Activated CD4-positive, alpha-beta memory T cell treated with anti-CD3 and anti-CD28 coated beads, Interleukin-2, amount 10 ng/mL, durations not matched to agents 7 days and 5 days (primary cell): Measurements from ENCODE around the gene CDH4. TPM values are rescaled to one million over a fixed set of nuclear protein-coding genes. Genes with fewer than 3 reads are reported as not detected.

Experiments
- CTCF ChIA-PET: fragments of 350-600 bp; sonication (Branson Sonifier 250); formaldehyde crosslinking; loops from one replicate; lab custom pipeline; 2021; ENCODE audit warnings: antibody characterized with exemption, inconsistent platforms; lab: Charles Lee
- POLR2A ChIA-PET: fragments of 350-600 bp; sonication (Branson Sonifier 250); formaldehyde crosslinking; loops from one replicate; lab custom pipeline; 2021; ENCODE audit warnings: antibody characterized with exemption; lab: Charles Lee
- DNase-seq: peaks from one replicate; pipeline ENCODE4 v3.0.0-alpha.2; 2020
- H3K27ac Mint-ChIP-seq: one replicate; pipeline ENCODE4 v1.8.0; 2021; ENCODE audit warnings: mild to moderate bottlenecking, mixed read lengths
- H3K27me3 Mint-ChIP-seq: one replicate; pipeline ENCODE4 v1.8.0; 2021; ENCODE audit warnings: mixed read lengths
- H3K36me3 Mint-ChIP-seq: one replicate; pipeline ENCODE4 v1.8.0; 2021; ENCODE audit warnings: low read depth, mixed read lengths
- H3K4me1 Mint-ChIP-seq: one replicate; pipeline ENCODE4 v1.8.0; 2021; ENCODE audit warnings: mixed read lengths
- H3K4me3 Mint-ChIP-seq: one replicate; pipeline ENCODE4 v1.8.0; 2021; ENCODE audit warnings: mild to moderate bottlenecking, mixed read lengths
- H3K9me3 Mint-ChIP-seq: one replicate; pipeline ENCODE4 v1.8.0; 2021; ENCODE audit warnings: mixed read lengths
- total RNA-seq, 2 experiments: library from RNA; stranded (reverse); gene quantifications; one replicate each; pipeline ENCODE4 v1.2.3, GENCODE V29; 2021

The CDH4 gene
- total RNA-seq, 2 experiments from 2014 or later = 0.15 to 0.20 TPM

DNA sequence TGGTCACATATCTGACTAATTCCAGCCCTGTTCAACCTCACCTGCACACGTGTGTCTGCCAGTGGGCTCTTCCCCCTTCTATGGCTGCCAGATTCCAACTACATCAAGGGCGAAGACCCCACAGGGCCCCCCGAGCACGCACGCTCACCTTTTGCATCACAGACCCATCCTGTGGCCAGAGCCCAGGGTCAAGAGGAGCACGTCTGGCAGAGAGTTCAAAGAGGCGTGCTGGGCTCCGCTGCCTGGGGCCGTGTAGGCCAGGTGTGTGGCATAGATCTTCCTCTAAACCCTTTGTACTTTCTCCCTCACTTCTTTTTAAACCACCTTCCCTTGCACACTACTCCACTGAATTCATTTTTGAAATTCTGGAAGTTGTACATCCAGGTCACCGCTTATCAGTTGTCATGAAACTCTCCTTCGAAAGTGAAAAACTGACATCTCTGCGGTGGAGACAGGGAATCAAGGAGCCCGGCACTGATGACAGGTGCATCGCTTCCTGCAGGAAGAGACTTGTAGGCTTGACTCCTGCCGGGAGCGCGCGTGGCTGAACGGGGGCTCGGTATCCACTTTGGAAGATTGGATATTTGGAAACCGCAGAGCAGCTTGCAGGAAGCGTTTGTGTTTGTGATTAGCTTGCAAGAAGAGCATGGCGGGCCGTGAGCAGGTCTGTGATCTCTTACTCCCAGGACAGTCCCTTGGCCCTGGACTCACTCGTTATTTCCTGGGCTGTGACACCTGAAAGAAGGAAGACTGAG, 397.2 kb downstream of the CDH4 start:
- H3K36me3 Mint-ChIP-seq = no peaks in the 10 kb centered on the region
- H3K4me1 Mint-ChIP-seq = no peaks in the 10 kb centered on the region
- H3K27me3 Mint-ChIP-seq = no peaks in the 10 kb centered on the region
- H3K4me3 Mint-ChIP-seq = no peak overlapping the region
- no peak overlapping the region for H3K27ac Mint-ChIP-seq
- ChIA-PET POLR2A (no interaction called here), CTCF (no interaction called here)
- H3K9me3 Mint-ChIP-seq = no peaks in the 10 kb centered on the region
- DNase-seq = no peak

DNA sequence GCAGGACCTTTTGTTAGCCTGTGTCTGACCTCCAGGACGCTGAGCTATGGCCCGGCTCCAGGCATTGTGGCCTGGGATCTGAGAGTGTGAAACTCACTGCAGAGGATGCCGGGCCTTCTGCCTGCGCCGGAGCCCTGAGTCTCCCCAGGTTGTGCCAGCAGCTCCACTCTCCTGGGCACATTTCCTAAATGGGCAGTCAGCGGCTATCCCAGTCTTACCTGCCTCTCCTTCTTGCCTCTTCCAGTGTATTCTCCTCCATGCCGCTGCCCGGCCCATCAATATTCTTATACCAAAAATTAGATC, 397.8 kb downstream of the CDH4 start:
- H3K4me3 Mint-ChIP-seq = no peak overlapping the region
- no peaks in the 10 kb centered on the region for H3K4me1 Mint-ChIP-seq
- POLR2A ChIA-PET = no interaction called here
- H3K36me3 Mint-ChIP-seq = no peaks in the 10 kb centered on the region
- H3K27me3 Mint-ChIP-seq = no peaks in the 10 kb centered on the region
- H3K27ac Mint-ChIP-seq = no peak overlapping the region
- DNase-seq = no peak
- CTCF ChIA-PET = no interaction called here
- no peaks in the 10 kb centered on the region for H3K9me3 Mint-ChIP-seq

DNA sequence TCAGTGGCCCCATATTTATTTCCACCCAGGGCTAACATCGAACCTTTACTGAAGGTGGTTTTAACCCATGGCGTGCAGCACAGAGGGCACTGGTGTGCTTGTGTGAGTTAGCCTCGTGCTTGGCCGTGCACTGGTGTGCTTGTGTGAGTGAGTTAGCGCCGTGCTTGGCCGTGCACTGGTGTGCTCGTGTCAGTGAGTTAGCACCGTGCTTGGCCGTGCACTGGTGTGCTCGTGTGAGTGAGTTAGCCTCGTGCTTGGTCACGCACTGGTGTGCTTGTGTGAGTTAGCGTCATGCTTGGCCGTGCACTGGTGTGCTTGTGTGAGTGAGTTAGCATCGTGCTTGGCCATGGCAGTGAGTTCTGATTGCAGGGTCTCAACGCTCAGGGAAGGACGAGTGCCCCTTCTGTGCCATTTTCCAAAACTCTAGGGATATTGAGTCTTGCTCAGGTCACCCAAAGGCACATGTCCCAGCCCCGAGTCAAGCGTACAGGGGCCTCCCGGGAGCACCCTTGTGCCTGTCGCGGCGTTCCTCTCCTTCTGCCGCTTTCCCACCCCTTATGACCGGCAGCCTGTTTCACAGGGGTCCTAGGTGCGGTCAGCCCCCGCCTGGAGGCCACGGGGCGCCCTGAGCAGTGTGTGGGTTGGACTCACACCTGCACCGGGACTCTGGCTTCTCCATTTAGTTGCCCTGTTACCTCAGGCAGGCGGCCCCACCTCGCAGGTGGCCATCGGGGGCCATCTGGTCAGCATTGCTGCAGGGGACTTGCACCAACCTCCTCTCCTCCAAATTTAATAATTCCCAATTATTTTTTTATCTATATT, 399.1 kb downstream of the CDH4 start:
- no peaks in the 10 kb centered on the region for H3K9me3 Mint-ChIP-seq
- H3K27ac Mint-ChIP-seq = no peak overlapping the region
- CTCF ChIA-PET = no interaction called here
- H3K4me1 Mint-ChIP-seq = no peaks in the 10 kb centered on the region
- DNase-seq = no peak
- no peaks in the 10 kb centered on the region for H3K27me3 Mint-ChIP-seq
- POLR2A ChIA-PET = no interaction called here
- no peaks in the 10 kb centered on the region for H3K36me3 Mint-ChIP-seq
- H3K4me3 Mint-ChIP-seq = no peak overlapping the region

DNA sequence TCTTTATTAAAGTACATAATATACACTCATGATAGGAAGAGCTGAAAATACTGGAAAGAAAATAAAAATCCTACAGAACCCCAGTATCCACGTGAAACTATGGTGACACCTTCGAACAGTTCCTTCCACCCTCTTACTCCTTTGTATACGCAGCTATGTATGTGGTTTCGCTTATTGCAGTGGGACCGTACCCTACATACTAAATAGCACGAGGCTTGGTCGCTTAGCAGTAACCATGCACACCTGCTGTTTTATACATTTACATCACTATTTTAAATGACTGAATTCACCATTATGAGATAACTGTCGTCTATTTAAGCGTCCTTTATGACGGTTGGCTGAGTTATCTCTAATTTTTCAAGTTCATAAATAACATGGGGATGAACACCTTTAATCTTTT, 400.1 kb downstream of the CDH4 start:
- Mint-ChIP-seq H3K9me3 (no peaks in the 10 kb centered on the region), H3K27ac (no peak overlapping the region), H3K36me3 (no peaks in the 10 kb centered on the region), H3K4me3 (no peak overlapping the region), H3K27me3 (no peaks in the 10 kb centered on the region), H3K4me1 (no peaks in the 10 kb centered on the region)
- ChIA-PET CTCF (no interaction called here), POLR2A (no interaction called here)
- DNase-seq = no peak

DNA sequence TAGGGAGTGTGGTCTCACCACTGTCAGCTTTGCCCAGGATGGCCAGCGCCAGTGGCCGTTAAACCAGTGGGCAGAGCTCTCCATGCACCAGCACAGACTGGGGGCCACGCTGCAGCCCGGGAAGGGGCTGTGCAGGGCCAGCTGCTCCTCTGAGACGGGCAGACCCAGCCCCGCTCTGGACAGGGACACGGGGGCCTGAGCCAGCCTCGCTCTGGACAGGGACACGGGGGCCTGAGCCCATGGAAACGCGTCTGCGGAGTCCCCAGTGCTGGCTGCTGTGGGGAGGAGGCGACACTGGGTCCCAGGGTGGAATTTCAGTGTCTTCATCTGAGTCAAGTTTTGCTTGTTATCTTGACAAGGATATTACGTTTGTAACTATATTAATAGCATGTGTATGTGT, 402.7 kb downstream of the CDH4 start:
- no peaks in the 10 kb centered on the region for H3K27me3 Mint-ChIP-seq
- no peak for DNase-seq
- H3K36me3 Mint-ChIP-seq = no peaks in the 10 kb centered on the region
- H3K9me3 Mint-ChIP-seq = no peaks in the 10 kb centered on the region
- no peak overlapping the region for H3K27ac Mint-ChIP-seq
- POLR2A ChIA-PET = no interaction called here
- no peak overlapping the region for H3K4me3 Mint-ChIP-seq
- H3K4me1 Mint-ChIP-seq = no peaks in the 10 kb centered on the region
- CTCF ChIA-PET = no interaction called here

DNA sequence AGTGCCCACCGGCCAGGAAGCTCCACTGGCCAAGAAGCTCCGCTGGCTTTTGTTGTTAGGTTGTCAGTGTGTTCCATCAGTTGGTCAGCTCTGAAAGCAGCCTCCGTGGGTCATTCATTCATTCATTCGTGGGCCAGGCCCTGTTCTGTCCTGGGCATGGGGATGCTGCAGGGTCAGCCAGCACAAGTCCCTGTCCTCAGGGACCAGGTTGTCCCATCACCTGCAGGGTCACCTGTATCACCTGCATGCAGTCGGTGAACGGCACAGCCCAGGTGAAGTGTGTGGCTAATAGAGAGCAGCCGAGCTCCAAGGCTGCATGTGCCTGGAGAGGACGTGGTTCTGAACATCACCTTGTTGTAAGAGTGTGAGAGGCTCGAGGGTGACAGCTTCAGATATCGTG, 403.5 kb downstream of the CDH4 start:
- ChIA-PET CTCF (no interaction called here), POLR2A (no interaction called here)
- H3K27ac Mint-ChIP-seq = no peak overlapping the region
- H3K27me3 Mint-ChIP-seq = no peaks in the 10 kb centered on the region
- H3K4me3 Mint-ChIP-seq = no peak overlapping the region
- H3K4me1 Mint-ChIP-seq = no peaks in the 10 kb centered on the region
- H3K36me3 Mint-ChIP-seq = no peaks in the 10 kb centered on the region
- H3K9me3 Mint-ChIP-seq = no peaks in the 10 kb centered on the region
- no peak for DNase-seq

DNA sequence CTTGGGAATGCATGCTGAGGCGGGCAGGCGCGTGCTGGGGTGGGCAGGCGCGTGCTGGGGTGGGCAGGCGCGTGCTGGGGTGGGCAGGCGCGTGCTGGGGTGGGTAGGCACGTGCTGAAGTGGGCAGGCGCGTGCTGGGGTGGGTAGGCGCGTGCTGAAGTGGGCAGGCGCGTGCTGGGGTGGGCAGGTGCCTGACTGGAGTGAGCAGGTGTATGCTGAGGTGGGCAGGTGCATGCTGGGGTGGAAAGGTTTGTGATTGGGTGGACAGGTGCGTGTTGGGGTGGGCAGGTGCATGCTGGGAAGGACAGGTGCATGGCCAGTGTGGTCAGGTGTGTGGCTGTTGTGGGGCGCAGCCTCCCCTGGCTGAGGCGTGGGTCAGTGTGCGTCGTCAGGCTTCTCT, 404.1 kb downstream of the CDH4 start:
- Mint-ChIP-seq H3K4me3 (no peak overlapping the region), H3K36me3 (no peaks in the 10 kb centered on the region), H3K27me3 (no peaks in the 10 kb centered on the region), H3K4me1 (no peaks in the 10 kb centered on the region), H3K9me3 (no peaks in the 10 kb centered on the region), H3K27ac (no peak overlapping the region)
- POLR2A ChIA-PET = no interaction called here
- no peak for DNase-seq
- CTCF ChIA-PET = no interaction called here

DNA sequence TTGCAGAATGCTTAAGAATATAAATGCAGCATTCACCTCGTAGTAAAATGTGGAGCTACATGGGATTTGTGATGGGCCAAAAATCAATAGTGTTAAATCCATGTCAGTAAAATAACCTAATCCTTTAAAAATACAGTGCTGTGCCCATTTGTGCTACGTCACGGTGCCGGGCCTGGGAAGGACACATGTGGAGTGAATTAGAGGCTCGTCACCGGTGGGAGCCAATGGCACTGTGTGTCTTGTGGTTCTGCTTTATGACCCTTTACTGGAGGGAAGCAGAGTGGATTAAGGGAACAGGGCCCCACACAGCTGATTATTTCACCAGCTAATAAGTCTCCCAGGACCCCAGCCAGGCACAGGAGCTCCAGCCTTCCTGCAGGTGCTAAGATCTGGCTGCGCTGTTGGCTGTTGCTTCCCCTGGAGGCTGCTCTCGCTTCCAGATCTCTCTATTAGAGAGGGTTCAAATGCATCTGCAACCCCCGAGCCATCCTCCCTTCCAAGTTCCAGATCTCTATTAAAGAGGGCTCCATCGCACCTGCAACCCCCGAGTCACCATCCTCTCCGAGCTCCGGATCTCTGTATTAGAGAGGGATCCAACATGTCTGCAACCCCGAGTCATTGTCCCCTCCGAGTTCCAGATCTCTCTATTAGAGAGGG, 405.8 kb downstream of the CDH4 start:
- H3K27ac Mint-ChIP-seq = no peak overlapping the region
- no peaks in the 10 kb centered on the region for H3K9me3 Mint-ChIP-seq
- no peaks in the 10 kb centered on the region for H3K27me3 Mint-ChIP-seq
- no peak overlapping the region for H3K4me3 Mint-ChIP-seq
- POLR2A ChIA-PET = no interaction called here
- no peaks in the 10 kb centered on the region for H3K36me3 Mint-ChIP-seq
- H3K4me1 Mint-ChIP-seq = no peaks in the 10 kb centered on the region
- CTCF ChIA-PET = no interaction called here
- DNase-seq = no peak

DNA sequence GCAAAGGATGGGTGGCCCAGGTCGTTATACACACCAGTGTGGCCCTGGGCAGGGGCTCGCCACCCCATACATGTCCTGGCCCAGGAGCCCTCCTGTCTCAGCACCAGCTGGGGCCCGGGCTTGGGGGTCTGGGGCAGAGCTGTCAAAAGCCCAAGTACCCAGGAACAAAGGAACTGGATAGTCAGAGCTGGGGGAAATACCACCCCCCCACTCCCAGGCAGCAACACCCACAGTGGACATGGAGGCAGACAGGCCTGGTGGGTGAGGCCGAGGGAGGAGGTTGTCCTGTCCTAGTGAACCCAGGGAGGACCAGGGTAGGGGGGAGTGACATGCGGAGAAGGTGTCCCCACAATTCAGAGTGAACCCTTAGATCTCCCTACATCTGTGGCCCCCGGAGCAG, 406.5 kb downstream of the CDH4 start:
- ChIA-PET POLR2A (no interaction called here), CTCF (no interaction called here)
- Mint-ChIP-seq H3K4me1 (no peaks in the 10 kb centered on the region), H3K27ac (no peak overlapping the region), H3K4me3 (no peak overlapping the region), H3K27me3 (no peaks in the 10 kb centered on the region), H3K9me3 (no peaks in the 10 kb centered on the region), H3K36me3 (no peaks in the 10 kb centered on the region)
- DNase-seq = no peak

DNA sequence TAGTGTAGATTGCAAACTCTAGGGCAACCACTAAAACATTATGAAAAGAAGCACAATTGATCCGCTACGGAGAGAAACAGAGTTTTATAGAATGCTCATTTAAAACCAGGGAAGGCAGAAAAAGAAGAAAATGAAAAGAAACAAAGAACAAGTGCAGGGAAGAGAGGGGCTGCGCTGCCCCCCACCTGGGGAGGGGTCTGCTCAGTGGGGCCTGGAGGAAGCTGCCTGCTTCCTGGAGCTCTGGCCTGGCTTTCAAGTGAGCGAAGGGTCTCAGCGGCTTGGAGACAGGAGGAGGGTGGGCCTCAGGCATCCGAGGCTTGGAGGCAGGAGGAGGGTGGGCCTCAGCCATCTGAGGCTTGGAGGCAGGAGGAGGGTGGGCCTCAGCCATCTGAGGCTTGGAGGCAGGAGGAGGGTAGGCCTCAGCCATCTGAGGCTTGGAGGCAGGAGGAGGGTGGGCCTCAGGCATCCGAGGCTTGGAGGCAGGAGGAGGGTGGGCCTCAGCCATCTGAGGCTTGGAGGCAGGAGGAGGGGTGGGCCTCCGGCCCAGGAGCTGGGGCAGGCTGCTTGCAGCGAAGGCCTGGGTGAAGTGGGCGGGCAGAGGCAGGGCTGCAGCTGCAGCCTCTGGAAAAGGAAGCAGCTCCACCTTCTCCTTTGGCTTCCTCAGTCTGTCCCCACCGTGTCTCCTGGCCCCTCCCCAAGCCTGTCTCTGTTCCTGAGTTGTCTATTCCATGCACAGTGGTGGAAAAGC, 407.4 kb downstream of the CDH4 start:
- CTCF ChIA-PET = no interaction called here
- Mint-ChIP-seq H3K27ac (no peak overlapping the region), H3K36me3 (no peaks in the 10 kb centered on the region), H3K4me1 (no peaks in the 10 kb centered on the region), H3K9me3 (no peaks in the 10 kb centered on the region), H3K27me3 (no peaks in the 10 kb centered on the region), H3K4me3 (no peak overlapping the region)
- no peak for DNase-seq
- POLR2A ChIA-PET = no interaction called here

DNA sequence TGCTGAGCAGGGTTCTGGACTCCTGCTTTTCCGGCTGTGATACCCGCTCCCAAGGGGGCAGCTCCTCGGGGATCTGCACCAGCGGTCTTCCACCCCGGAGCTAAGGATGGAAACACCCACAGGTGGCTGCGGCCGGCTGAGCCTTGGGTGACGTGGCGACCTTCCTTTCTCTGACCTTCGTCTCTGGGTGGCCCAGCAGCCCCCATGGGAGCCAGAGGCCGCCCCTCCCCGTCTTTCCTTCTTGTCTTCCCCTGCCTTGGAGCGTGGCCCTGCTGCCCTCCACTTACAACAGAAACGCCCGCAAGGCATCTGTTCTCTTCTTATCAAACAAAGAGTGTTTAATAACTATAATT, 407.9 kb downstream of the CDH4 start:
- no peaks in the 10 kb centered on the region for H3K27me3 Mint-ChIP-seq
- POLR2A ChIA-PET = no interaction called here
- H3K4me3 Mint-ChIP-seq = no peak overlapping the region
- H3K27ac Mint-ChIP-seq = no peak overlapping the region
- no peak for DNase-seq
- no peaks in the 10 kb centered on the region for H3K9me3 Mint-ChIP-seq
- H3K36me3 Mint-ChIP-seq = no peaks in the 10 kb centered on the region
- CTCF ChIA-PET = no interaction called here
- no peaks in the 10 kb centered on the region for H3K4me1 Mint-ChIP-seq

DNA sequence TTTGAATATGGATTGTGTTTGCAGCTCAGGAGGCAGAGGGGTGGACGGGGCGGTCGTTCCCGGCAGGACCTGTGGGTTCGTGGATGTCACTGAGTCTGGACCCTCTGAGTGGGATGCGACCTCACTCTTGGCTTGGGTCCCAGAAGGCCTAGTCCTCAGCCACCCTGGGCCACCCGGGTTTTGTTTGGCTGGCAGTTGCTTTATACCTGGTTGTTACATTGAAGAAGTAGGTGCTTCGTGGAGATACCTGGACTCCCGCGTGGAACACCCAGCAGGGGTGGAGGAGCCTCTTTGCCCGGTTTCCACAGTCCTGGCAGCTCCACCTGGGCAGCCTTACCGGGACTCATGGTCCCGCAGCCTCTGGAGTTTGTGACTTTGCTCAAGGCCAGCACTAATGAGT, 408.5 kb downstream of the CDH4 start:
- no peaks in the 10 kb centered on the region for H3K36me3 Mint-ChIP-seq
- ChIA-PET POLR2A (no interaction called here), CTCF (no interaction called here)
- no peaks in the 10 kb centered on the region for H3K4me1 Mint-ChIP-seq
- no peak overlapping the region for H3K4me3 Mint-ChIP-seq
- H3K9me3 Mint-ChIP-seq = no peaks in the 10 kb centered on the region
- no peaks in the 10 kb centered on the region for H3K27me3 Mint-ChIP-seq
- no peak overlapping the region for H3K27ac Mint-ChIP-seq
- no peak for DNase-seq

DNA sequence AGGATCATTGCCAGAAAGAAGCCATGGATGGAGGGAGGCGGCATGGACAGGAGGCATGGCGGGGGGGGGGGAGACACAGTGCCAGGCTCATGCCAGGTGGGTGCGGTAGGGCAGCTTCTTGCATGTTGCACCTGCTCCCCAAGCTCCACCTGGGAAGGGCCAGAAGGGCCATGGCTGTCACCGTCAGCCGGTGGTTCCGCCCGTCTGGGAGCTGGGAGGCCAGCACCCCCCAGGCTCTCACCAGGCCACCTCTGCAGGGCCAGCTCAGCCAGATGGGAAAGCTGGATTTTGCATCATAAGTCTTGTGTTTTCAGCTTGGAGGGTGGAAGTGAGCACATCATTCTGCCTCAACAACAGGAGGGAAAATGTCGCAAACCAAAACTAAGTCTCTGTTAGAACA, 409.0 kb downstream of the CDH4 start:
- H3K4me1 Mint-ChIP-seq = no peaks in the 10 kb centered on the region
- H3K36me3 Mint-ChIP-seq = no peaks in the 10 kb centered on the region
- H3K9me3 Mint-ChIP-seq = no peaks in the 10 kb centered on the region
- H3K27me3 Mint-ChIP-seq = no peaks in the 10 kb centered on the region
- no peak overlapping the region for H3K27ac Mint-ChIP-seq
- POLR2A ChIA-PET = no interaction called here
- H3K4me3 Mint-ChIP-seq = no peak overlapping the region
- CTCF ChIA-PET = no interaction called here
- no peak for DNase-seq
